NCI-H345 treated with DMSO at 0.1 percent for 48 hours (cell line): ENCODE results near the gene C1orf232.

Experiments used
- DNase-seq: peaks from one replicate; lab custom pipeline; 2025; ENCODE audit not compliant: unreplicated experiment; lab: John Stamatoyannopoulos, UW

The C1orf232 gene

DNA sequence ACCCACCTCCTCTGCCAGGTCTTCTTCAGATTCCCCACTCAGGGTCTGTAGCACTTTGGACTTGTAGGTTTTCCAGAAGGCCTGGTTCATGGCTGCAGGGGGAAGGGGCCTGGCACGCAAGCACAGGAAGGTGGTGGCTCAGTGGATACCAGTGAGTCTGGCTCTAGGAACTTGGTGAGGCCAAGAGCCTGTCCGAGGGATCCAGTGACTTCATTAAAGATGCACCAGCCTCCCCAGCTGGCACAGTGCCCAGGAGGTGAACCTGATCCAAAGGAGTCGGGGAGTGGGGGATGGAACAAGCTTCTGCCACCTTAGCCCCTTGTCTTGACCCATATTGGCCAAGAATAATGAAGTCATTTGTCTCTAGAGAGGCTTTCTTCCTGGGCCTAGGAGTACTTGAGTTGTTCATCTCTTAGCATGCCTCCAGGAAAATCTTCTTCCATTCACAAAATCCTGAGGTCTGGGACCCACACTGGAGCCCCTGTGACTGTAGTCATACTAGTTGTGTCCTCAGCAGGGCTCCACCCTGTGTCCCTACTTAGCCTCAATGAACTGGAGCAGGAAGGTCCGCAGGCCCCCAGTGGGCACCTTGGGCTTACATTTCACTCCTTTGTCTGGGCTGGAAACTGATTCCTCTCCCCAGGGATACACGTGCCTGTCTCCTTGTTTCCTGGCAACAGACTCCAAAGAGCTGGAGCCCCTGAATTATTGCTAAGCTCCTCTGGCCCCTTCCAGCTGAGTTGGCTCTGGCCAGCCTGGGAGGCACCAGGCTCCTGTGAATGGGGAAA, at the start of gene C1orf232:
C1orf232 (minus strand) TSS at position 554 of the 788 bp plus-strand sequence; CDS start at position 90, 464 bp downstream.
- DNase-seq, result peak; percentile 31

DNA sequence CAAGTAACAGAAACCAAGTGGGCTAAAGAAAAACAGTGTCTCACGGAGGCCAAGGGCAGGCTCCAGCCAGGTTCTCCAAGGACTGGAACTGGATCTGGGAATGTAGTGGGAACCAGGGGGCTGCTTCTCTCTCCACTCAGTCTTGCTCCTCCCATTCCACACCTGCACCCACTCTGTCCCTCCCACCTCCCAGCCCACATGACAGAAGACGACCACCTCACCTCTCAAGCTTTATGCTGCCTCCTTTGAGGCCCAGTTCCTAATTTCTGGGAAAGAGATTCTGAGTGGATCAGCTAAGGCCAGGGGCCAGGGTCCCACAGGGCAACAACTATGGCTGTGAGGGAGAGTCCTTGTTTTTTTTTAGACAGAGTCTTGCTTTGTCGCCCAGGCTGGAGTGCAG, 46.5 kb upstream of the C1orf232 start:
- DNase-seq, result no peak

DNA sequence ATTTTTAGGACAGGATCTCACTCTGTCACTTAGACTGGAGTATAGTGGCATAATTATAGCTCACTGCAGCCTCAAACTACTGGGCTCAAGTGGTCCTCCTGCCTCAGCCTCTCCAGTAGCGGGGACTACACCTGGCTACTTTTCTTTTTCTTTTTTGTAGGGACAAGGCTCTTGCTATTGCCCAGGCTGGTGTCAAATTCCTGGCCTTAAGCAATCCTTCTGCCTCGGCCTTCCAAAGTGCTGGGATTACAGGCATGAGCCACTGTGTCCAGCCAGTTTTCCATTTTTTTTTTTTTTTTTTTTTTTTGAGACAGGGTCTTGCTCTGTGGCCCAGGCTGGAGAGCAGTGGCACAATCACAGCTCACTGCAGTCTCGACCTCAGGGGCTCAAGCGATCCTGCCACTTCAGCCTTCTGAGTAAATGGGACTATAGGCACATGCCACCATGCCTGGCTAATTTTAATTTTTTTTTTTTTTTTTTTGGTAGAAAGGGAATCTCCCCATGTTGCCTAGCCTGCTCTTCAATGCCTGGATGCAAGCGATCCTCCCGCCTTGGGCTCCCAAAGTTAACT, 44.7 kb upstream of the C1orf232 start:
- no peak for DNase-seq

DNA sequence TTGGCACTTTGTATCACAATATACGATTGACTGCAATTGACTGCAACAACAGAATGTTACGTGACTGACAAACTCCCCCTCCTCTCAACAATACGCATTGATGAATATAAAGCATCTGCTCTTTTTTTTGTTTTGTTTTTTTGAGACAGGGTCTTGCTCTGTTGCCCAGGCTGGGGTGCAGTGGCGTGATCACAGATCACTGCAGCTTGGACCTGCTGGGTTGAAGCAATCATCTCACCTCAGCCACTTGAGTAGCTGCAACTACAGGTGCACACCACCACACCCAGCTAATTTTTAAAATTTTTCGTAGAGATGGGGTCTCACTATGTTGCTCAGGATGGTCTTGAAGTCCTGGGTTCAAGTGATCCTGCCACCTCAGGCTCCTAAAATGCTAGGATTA, 44.0 kb upstream of the C1orf232 start:
- DNase-seq, result no peak

DNA sequence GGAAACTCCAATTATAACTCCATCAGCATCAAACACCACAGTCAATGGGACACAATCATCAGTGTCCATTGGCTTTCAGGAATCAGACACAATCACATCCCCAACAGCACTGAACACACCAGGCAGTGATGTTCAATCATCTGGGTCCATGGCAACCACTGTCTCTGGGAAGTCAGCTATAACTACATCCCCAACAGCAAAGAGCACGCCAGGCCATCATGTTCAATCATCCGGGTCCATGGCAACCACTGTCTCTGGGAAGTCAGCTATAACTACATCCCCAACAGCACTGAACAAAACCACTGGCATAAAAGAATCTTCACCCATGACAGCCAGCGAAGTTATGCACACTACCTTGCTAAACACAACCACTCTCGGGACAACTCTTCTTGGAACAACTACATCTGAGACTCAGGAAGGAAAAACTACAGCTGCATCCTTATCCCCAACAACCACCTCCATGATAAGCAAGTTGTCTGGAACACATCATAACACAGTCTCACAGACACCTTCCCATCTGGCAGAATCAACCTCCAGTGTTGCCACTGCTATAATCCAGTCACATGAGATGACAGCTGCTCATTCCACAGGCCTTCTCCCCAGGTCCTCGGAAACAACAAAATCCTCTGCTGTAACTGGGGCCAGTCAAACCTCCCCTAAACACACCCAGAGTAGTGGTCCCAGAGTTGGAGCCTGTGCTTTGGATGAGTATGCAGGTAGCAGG, 41.5 kb upstream of the C1orf232 start:
- no peak for DNase-seq

DNA sequence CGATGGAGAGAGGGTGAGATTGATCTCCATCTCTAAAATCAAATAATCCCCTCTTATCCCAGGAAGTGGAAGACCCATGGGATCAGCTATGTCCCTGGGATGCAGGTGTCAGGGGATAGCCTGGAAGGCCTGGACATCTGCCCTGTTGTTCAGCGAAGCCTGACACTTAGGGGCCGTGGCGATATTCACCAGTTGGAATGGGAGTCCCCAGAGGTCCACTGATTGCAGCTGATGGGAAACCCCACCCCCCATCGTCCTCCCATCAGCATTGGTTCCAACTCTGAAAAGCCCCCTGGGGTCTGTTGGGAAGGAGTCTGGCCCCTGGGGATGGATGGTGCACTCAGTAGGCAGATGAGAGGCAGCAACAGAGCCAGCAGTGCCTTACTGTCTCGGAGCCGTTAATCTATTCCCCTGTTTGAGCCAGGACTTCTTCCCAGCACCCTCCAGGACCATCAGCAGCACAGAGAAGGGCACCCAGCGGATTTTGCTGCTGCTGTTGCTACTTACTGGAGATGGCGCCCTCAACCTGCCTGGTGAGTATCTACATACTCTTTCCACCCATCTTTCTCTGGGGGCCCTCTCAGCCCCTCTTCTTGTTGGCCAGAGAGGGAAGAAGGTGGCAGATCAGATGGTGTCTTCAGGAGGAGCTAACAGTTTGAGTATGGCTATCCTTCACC, 35.0 kb upstream of the C1orf232 start:
- no peak for DNase-seq

DNA sequence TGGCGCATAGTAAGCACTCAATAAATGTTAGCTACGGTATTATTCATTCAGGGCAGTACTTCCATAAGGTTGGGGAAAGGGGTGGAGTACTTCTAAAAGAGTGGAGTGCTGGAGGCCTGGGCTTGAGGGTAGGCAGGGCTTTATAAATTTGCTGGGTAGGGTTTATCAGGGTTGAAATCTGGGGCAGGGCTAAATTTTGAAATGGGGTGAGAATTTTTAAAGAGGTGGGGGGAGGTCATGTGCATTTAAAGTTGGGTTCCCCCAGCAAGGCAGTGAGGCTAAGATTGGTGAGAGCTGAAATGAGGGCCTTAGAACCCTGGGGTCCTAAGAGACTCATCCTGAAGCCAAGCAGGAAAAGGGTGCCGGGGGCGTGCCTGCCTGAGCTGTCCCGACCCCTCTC, 31.6 kb upstream of the C1orf232 start:
- no peak for DNase-seq

DNA sequence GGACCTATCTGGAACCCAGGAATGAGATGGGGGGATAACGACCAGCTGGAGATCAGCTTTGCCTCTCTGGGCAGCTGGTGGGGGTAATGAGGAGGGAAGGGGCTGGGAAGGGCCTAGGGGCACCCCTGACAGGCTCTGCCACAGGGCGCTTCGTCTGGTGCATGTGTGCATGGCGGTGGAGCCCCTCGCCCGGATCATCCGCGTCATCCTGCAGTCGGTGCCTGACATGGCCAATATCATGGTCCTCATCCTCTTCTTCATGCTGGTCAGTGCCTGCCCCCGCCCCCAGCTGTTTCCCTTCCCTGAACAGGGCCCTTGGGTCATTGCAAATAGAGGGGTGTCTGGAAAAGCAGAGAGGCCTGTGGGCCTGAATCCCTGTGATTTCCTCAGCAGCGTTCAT, 29.1 kb upstream of the C1orf232 start:
- no peak for DNase-seq

DNA sequence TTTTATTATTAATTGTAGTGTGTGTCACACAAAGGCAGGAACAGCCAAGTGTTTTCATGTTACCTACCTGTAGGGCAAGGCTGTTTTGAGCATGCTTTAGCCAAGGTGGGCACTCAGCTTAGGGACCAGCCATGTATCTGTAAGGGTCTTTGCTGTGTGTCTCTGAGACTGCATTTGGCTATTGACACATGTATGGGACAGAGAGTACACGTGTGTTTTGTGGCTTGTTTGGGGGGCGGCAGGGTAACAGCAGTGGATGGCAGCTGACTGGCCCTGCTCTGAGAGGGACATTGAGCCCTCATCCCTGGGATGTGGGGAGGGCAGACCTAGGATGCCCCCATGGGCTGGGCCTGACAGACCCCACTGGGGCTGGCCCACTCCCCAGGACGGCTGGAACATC, 28.5 kb upstream of the C1orf232 start:
- DNase-seq, result no peak

DNA sequence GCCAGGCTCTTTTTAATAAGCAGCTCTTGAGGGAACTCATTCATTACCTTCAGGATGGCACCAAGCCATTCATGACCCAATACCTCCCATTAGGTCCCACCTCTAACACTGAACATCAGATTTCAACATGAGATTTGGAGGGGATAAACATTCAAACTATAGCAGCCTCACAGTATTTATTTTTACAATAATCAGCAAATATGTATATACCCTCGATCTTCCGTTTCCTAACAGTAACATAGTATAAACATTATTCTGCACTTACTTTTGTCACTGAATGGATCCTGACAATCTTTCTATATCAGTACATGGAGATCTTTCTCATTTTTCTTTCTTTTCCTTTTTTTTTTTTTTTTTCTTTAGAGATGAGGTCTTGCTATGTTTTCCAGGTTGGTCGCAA, 27.0 kb upstream of the C1orf232 start:
- DNase-seq, result no peak

DNA sequence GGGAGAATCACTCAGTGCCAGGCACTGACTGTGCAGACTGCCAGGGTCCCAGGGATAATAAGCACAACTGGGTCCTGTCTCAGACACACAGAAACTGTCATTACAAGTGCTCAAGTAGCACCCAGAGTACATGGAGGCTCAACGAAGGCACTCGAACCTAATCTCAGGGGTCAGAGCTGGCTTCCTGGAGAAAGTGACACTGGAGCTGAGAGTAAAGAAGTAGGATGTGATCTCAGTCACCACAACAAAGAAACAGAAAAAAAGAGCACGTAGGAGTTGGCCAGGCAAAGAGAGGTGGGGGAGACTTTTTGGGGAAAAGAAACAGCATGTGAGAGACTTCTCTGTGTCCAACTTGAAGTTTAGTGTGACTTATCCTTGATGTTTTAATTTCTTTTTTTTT, 23.0 kb upstream of the C1orf232 start:
- DNase-seq, result no peak

DNA sequence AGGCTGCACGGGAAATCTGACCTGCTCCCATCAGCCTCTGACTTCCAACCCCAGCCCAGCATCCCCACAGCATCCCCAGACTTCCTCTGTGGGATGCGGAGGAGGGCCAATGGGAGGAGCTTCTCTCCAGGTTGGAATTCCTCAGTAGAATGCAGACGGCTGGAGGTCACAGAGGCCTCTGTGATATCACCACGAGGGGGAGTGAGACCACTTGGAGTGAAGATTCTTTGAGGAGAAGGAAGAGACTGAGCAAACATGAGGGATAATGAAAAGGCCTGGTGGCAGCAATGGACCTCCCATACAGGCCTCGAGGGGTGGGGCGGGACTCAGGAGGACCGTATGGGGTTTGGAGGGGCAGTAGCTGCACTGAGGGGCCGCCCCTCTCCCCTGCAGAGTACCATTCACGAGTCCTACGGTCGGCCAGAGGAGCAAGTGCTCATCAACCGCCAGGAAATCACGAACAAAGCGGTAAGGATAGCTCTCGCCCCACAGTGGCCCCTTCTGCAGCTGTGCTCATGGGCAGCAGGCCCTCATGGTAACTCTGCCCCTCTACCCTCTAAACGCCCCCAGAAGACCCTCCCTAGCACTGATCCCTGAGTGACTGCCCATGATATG, 21.7 kb upstream of the C1orf232 start, which contains the start of gene CATSPER4:
CATSPER4 (plus strand) TSS at position 230 of the 615 bp plus-strand sequence; CDS start at position 256, 26 bp downstream.
- DNase-seq, result no peak

DNA sequence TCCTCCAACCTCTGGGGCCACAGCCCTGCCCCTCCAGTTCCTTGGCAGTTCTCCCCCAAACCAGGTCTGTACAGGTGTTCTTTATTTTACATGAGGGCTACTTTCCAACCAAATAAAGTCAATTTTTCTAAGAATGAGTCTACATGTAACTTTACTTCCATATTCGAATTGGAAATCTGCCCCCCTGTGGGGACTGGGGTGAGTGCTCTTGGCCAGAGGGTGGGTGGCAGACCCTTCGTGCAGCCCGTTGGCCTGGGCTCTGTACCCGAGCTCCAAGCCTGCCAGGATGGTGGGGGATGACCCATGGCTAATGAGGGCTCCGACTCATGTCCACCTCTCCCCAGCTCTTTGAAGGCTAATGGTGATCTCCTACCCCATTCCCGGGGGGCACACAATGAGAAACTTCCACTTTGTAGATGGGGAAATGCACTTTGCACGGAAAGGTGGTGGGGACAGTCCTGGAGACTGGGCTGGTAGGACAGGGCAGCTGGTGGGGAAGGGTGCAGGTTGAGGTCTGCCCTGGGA, 21.1 kb upstream of the C1orf232 start:
- DNase-seq, result no peak

DNA sequence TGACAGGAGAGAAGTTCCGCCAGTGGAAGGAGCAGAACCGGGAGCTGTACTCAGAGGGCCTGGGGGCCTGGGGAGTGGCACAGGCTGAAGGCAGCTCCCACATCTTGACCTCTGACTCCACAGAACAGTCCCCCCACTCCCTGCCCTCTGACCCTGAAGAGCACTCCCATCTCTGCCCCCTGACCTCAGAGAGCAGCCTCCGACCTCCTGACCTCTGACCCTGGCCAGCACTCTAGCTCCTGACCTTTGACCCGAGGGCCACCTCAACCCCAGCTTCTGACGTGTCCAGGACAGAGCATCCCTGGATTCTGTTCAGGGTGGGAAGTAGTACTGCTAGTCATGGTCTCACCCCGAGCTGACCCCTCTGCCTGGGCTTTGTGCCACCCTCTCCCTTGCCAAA, 20.6 kb upstream of the C1orf232 start:
- DNase-seq, result no peak

DNA sequence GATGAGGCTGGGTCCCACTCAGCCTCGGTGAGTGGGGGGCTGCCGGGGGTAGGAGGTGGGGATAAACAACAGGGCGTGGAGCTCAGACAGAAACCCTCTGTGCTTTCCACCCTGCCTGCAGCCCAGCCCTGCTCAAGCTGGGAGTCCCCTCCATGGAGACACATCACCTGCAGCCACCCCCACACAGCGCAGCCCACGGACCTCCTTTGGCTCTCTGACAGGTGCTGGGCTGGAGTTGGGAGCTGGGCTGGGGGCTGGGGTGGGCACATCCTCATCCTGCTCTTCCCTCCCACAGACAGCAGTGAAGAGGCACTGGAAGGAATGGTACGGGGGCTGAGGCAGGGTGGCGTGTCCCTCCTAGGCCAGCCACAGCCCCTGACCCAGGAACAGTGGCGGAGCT, 19.7 kb upstream of the C1orf232 start:
- DNase-seq, result no peak

DNA sequence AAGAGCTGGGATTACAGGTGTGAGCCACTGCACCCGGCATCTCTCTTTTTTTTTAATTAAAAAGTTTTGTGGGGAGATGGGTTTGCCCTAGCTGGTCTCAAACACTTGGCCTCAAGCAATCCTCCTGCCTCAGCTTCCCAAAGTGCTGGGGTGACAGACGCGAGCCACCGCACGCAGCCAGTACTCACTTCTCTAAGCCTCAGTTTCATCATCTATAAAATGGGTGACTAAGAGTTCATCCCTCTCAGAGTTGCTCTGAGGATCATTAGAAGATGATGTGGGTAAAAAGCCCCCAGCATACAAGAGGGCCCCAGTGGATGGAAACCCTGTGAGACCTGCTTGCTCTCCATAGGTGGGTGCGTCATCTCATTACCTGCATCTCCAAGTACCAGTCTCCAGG, 19.1 kb upstream of the C1orf232 start:
- DNase-seq, result no peak

DNA sequence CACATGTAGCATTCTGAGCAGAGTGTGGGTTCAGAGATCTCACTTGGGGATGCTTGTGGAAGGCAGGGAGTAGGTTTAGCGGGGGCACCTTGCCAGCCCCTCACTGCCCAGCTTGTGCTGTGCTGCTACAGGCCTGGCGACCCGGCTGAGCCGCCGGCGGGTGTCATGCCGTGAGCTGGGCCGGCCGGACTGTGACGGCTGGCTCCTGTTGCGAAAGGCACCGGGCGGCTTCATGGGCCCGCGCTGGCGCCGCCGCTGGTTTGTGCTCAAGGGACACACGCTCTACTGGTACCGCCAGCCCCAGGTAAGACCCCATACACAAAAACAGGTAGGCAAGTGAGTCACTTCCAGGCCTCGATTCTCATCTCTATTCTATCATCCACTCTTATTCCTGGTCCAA, 16.1 kb upstream of the C1orf232 start:
- no peak for DNase-seq

DNA sequence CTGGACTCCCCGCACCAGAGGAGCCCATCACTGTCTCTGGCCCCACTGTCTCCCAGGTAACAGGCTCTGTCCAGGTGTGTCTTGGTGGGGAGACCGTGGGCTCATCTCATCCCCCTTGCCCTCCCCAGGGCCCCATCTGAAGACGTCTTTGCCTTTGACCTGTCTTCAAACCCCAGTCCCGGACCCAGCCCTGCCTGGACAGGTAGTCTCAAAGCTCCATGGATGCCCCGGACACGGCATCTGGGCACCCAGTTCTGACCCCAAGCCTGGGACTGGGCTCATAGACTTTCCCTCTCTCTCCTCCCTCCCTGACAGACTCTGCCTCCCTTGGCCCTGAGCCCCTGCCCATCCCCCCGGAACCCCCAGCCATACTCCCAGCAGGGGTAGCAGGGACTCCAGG, 15.3 kb upstream of the C1orf232 start:
- DNase-seq, result no peak

DNA sequence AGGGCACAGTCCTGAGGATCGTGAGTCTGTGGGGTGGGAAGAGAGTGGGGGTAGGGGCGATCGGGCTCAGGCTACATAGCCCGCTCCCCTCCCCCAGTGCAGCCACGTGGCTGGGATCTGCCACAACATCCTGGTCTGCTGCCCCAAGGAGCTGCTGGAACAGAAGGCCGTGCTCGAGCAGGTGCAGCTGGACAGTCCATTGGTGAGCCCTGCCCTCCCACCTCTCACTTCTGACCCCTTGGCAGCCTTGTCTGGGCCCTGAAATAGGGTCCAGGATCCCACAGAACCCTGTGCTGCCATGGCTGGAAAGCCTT, 13.6 kb upstream of the C1orf232 start:
- DNase-seq, result no peak

DNA sequence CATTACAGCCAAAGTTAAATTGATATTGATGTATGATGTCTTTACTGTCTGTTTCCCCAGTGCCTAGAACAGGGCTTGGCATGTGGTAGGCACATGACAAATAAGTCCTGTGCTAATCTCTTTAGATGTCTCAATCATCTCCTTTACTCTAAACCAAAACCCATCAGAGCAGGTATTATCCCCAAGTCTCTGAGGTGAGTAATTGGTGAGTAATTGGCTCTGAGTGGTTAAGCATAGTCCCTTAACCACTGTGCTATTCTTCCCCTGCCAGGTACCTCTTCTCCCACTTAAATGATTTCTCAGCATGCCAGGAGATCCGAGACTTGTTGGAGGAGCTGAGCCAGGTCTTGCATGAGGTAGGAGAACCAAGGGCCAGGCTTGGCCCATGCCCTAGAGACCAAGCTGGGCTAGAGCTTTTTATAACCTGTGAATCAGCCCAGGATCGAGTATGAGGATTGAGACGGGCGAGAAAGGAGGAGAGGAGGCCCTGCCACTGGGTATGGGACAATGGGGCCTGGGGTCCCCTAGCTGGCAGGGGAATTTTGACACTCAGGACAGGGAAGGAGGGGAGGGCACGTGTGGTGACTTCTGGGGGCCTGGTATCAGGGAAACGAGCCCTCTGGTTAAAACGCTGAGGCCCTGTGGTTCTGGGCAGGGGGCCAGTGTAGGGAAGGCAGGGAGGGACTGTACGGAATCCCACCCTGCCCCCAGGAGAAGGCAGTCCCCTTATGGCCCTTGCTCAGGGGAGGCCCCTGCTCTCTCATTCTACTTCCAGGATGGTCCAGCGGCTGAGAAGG, 13.0 kb upstream of the C1orf232 start:
- no peak for DNase-seq
